Measurements from ENCODE around the gene STRBP. TPM values are rescaled to one million over a fixed set of nuclear protein-coding genes. Genes with fewer than 3 reads are reported as not detected.

Gene STRBP
- total RNA-seq, 1 donor from 2014 or later: 45.4 TPM

GRCh38 chr9:123087359-123087888 lies 181.0 kb downstream of the STRBP start:
- TF ChIP-seq CTCF (IDR thresholded peaks at IDR 0.05; ENCODE audit: unreplicated experiment): no peak
- H3K27me3 Mint-ChIP-seq (ENCODE audit: unreplicated experiment): peaks cover 2% of the 10 kb centered on the region
- DNase-seq (ENCODE audit: low spot score): no peak
- no peak overlapping the region for H3K4me3 Mint-ChIP-seq (ENCODE audit: unreplicated experiment)
- H3K9me3 Mint-ChIP-seq (ENCODE audit: unreplicated experiment): no peaks in the 10 kb centered on the region
- peaks cover 49% of the 10 kb centered on the region for H3K36me3 Mint-ChIP-seq (ENCODE audit: low read depth, unreplicated experiment)
- no peak overlapping the region for H3K27ac Mint-ChIP-seq (ENCODE audit: unreplicated experiment)
- peaks cover 19% of the 10 kb centered on the region for H3K4me1 Mint-ChIP-seq (ENCODE audit: unreplicated experiment)

- no peak overlapping the region for H3K4me3 Mint-ChIP-seq (ENCODE audit: unreplicated experiment)
These were observed 182.5 kb downstream of the STRBP start for GRCh38 chr9:123085916-123086315.

GRCh38 chr9:123084256-123084655 lies 184.1 kb downstream of the STRBP start:
- Mint-ChIP-seq H3K27ac (ENCODE audit: unreplicated experiment) (peak overlapping the region; percentile 20), H3K36me3 (ENCODE audit: low read depth, unreplicated experiment) (peaks cover 36% of the 10 kb centered on the region), H3K4me3 (ENCODE audit: unreplicated experiment) (no peak overlapping the region), H3K4me1 (ENCODE audit: unreplicated experiment) (peaks cover 10% of the 10 kb centered on the region), H3K27me3 (ENCODE audit: unreplicated experiment) (peaks cover 8% of the 10 kb centered on the region), H3K9me3 (ENCODE audit: unreplicated experiment) (no peaks in the 10 kb centered on the region)
- DNase-seq (ENCODE audit: low spot score): no peak
- TF ChIP-seq CTCF (IDR thresholded peaks at IDR 0.05; ENCODE audit: unreplicated experiment): no peak

More at GRCh38 chr9:123085916-123086315, 182.5 kb downstream of the STRBP start:
- no peaks in the 10 kb centered on the region for H3K9me3 Mint-ChIP-seq (ENCODE audit: unreplicated experiment)
- H3K36me3 Mint-ChIP-seq (ENCODE audit: low read depth, unreplicated experiment): peaks cover 43% of the 10 kb centered on the region
- H3K4me1 Mint-ChIP-seq (ENCODE audit: unreplicated experiment): peaks cover 16% of the 10 kb centered on the region
- no peak for DNase-seq (ENCODE audit: low spot score)
- peaks cover 2% of the 10 kb centered on the region for H3K27me3 Mint-ChIP-seq (ENCODE audit: unreplicated experiment)
- H3K27ac Mint-ChIP-seq (ENCODE audit: unreplicated experiment): no peak overlapping the region
- TF ChIP-seq CTCF (IDR thresholded peaks at IDR 0.05; ENCODE audit: unreplicated experiment): no peak

- TF ChIP-seq CTCF (IDR thresholded peaks at IDR 0.05; ENCODE audit: unreplicated experiment): no peak
- no peak overlapping the region for H3K4me3 Mint-ChIP-seq (ENCODE audit: unreplicated experiment)
- H3K9me3 Mint-ChIP-seq (ENCODE audit: unreplicated experiment): no peaks in the 10 kb centered on the region
- DNase-seq (ENCODE audit: low spot score): no peak
- no peak overlapping the region for H3K27ac Mint-ChIP-seq (ENCODE audit: unreplicated experiment)
- peaks cover 8% of the 10 kb centered on the region for H3K27me3 Mint-ChIP-seq (ENCODE audit: unreplicated experiment)
- peaks cover 32% of the 10 kb centered on the region for H3K36me3 Mint-ChIP-seq (ENCODE audit: low read depth, unreplicated experiment)
- peaks cover 12% of the 10 kb centered on the region for H3K4me1 Mint-ChIP-seq (ENCODE audit: unreplicated experiment)
These were observed 184.7 kb downstream of the STRBP start for GRCh38 chr9:123083680-123084079.

- peak; percentile 40 for DNase-seq (ENCODE audit: low spot score)
- Mint-ChIP-seq H3K27ac (ENCODE audit: unreplicated experiment) (no peak overlapping the region), H3K4me1 (ENCODE audit: unreplicated experiment) (peaks cover 16% of the 10 kb centered on the region), H3K9me3 (ENCODE audit: unreplicated experiment) (no peaks in the 10 kb centered on the region), H3K36me3 (ENCODE audit: low read depth, unreplicated experiment) (peaks cover 33% of the 10 kb centered on the region), H3K27me3 (ENCODE audit: unreplicated experiment) (peaks cover 8% of the 10 kb centered on the region), H3K4me3 (ENCODE audit: unreplicated experiment) (no peak overlapping the region)
- peak; percentile 63 for TF ChIP-seq CTCF (IDR thresholded peaks at IDR 0.05; ENCODE audit: unreplicated experiment)
These were observed 186.6 kb downstream of the STRBP start for GRCh38 chr9:123081824-123082223.
